Activated CD8-positive, alpha-beta memory T cell treated with anti-CD3 and anti-CD28 coated beads, Interleukin-2, amount 50 U/mL, for 1 hour (primary cell): ENCODE measurements around the gene GBP6.
"Not testable (repeated sequence)": the region's sequence is repeated elsewhere in the genome, so short reads cannot be mapped to it uniquely, and the experiment has no call there.

Experiments used
- DNase-seq: peaks from one replicate; pipeline ENCODE4 v3.0.0-alpha.2; 2020; ENCODE audit errors: extremely low read depth

Gene GBP6

DNA sequence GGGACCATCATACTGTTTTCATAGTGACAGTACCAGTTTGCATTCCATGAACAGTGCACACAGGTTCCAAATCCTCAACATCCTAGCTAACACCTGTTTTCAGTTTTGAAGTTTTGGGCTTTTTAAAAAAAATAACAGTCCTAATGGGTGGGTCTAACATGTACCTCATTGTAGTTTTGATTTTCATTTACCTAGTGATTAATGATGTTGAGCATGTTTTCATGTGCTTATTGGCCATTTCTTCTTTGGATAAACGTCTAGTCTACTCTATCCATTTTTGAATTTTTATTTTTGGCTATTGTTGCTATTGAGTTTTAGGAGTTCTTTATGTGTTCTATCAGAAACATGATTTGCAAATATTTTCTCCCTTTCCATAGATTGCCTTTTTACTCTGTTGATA lies 3.4 kb downstream of the GBP6 start:
- DNase-seq: no peak

DNA sequence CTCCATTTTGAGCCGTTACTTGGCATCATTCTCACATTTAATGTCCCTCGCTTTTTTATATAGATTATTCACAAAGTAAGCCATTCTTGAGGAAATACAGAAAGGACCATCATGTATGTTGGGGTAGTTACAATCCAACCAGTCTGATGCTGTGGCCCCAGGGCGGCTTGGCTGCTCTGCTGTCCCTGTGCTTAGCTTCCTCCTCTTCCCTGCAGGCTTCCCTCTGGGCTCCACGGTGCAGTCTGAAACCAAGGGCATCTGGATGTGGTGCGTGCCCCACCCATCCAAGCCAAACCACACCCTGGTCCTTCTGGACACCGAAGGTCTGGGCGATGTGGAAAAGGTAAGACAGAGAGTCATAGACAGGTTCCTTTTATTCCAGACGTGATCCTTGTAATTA lies 5.5 kb downstream of the GBP6 start:
- no peak for DNase-seq

GRCh38 chr1:89373810-89374209 lies 10.0 kb downstream of the GBP6 start:
- not testable (repeated sequence) for DNase-seq

- no peak for DNase-seq
These were observed 14.1 kb downstream of the GBP6 start for GRCh38 chr1:89378001-89378400.

DNA sequence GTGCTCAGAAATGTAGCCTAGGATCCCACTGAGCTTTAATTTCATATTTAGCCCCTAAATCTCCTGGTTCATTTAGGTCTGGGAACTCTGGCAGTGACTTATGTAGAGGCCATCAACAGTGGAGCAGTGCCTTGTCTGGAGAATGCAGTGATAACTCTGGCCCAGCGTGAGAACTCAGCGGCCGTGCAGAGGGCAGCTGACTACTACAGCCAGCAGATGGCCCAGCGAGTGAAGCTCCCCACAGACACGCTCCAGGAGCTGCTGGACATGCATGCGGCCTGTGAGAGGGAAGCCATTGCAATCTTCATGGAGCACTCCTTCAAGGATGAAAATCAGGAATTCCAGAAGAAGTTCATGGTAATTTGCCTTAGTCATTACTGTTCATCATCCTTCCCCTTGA lies 17.8 kb downstream of the GBP6 start:
- DNase-seq: no peak

DNA sequence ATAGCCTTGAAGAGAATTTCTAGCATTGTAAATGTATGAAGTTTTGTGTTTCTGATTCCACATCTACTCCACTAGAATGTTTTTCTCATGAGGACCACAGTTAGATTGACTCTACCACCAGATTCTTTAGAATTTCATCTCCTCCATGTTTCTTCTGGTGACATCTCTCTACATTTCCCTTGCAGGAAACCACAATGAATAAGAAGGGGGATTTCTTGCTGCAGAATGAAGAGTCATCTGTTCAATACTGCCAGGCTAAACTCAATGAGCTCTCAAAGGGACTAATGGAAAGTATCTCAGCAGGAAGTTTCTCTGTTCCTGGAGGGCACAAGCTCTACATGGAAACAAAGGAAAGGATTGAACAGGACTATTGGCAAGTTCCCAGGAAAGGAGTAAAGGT lies 18.6 kb downstream of the GBP6 start:
- DNase-seq: no peak

GRCh38 chr1:89383185-89383584 lies 19.3 kb downstream of the GBP6 start:
- no peak for DNase-seq

- DNase-seq: no peak
These were observed 26.8 kb downstream of the GBP6 start for GRCh38 chr1:89390707-89391106.

- DNase-seq: no peak
These were observed 27.8 kb downstream of the GBP6 start for GRCh38 chr1:89391686-89392085.

GRCh38 chr1:89394851-89395250 lies 31.0 kb downstream of the GBP6 start:
- no peak for DNase-seq

GRCh38 chr1:89396902-89397301 lies 33.0 kb downstream of the GBP6 start:
- no peak for DNase-seq

GRCh38 chr1:89405275-89405929 lies 41.5 kb downstream of the GBP6 start:
- no peak for DNase-seq

- DNase-seq: no peak
These were observed 43.5 kb downstream of the GBP6 start for GRCh38 chr1:89407360-89407759.

GRCh38 chr1:89407768-89408167 lies 43.9 kb downstream of the GBP6 start:
- DNase-seq: not testable (repeated sequence)

- DNase-seq: no peak
These were observed 61.2 kb downstream of the GBP6 start for GRCh38 chr1:89425056-89425455.

- DNase-seq: no peak
These were observed 65.2 kb downstream of the GBP6 start for GRCh38 chr1:89429062-89429461.

DNA sequence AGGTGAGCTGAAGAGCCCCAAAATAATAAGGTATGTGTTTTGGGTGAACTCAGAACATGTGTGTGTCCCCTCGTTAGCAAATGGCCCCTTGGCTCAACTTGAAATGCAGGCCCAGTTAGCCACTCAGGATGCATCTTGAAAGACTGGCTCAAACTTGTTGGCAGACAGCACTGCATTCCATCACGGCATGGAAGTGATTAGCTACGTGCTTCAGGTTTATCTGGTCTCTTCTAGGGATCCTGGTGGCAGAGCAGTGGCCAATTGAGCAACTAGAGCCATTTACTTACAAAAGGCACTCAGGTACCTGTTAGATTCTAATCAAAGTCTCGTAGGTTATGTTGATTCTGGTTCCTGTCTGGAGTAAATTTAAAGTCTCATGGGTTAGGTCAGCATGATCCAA lies 65.8 kb downstream of the GBP6 start:
- DNase-seq: not testable (repeated sequence)

DNA sequence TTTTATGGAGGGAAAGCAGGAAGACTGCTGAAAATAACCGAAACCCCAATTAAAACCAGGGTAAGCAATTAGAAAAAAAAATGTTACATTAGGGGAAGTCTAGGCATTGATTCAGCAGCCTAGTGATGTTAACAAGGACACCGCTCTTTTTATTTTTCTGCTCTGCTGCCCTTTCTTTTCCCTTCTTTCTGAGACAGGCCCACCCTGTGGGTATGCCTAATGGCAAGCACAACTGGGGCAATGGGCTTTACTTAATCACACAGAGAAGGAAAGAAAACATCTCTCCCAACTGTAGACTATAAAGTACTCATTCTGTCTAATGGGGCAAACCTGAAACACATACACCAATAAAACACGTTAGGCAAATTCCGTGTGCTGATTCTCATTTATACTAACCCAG lies 69.6 kb downstream of the GBP6 start:
- DNase-seq: no peak

DNA sequence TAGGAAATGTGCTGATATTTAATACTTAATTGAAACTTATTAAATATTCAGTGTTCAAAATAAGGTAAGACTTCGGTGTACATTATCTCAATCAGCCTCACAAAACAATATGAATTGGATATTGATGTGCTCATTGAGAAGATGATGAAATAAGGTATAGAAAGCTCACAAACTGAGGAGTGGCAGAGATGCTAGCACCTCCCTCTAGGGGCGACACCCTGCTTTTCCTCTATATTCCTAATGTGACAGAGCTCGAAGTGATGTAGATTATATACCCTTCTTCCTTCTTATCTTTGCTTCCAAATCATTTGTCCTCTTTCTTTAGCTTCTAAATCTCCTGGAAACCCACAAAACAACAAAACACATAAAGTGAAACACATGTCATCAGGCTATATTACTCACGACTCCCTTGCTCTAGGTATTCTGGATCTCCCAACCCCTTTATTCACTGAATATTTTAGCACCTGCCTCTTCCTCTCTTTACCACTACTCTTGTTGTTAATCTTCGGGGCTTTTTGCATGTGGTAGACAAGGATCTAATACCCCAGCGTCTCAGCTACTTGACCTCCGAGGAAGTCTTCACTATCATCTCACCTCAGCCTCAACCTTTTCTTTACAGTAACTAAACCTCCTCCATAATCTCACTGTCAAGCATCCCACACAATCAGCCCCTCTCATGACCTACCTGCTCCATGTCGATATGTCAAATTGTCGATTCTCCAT lies 70.4 kb downstream of the GBP6 start:
- DNase-seq: not testable (repeated sequence)
